Ammon's horn (tissue), 1 donor: Measurements from ENCODE around the gene PNLIPRP1.

Source experiments
- DNase-seq: peaks from one replicate; pipeline ENCODE4 v3.0.0-alpha.2; 2016; ENCODE audit warnings: low spot score

PNLIPRP1 gene

GRCh38 chr10:116590590-116591444 is at the start of gene PNLIPRP1:
TSS of gene PNLIPRP1 (plus strand) at chr10:116590959. CDS start at chr10:116591130, 171 bp downstream.
- DNase-seq, result no peak

GRCh38 chr10:116542007-116542677 is 48.6 kb upstream of the PNLIPRP1 start:
- no peak for DNase-seq

- DNase-seq, result no peak
These were observed 45.6 kb upstream of the PNLIPRP1 start for GRCh38 chr10:116545122-116545521.

GRCh38 chr10:116545756-116546155 is 45.0 kb upstream of the PNLIPRP1 start, which contains the start of gene PNLIP:
TSS of gene PNLIP (plus strand) at chr10:116545931. CDS start at chr10:116546093, 162 bp downstream.
- DNase-seq, result no peak

- DNase-seq, result no peak
These were observed 42.5 kb upstream of the PNLIPRP1 start for GRCh38 chr10:116548301-116548700.

GRCh38 chr10:116553378-116553980 is 37.3 kb upstream of the PNLIPRP1 start:
- DNase-seq, result no peak

- no peak for DNase-seq
These were observed 36.1 kb upstream of the PNLIPRP1 start for GRCh38 chr10:116554628-116555027.

- DNase-seq, result no peak
These were observed 34.9 kb upstream of the PNLIPRP1 start for GRCh38 chr10:116555880-116556279.

- no peak for DNase-seq
These were observed 33.4 kb upstream of the PNLIPRP1 start for GRCh38 chr10:116557305-116557880.

- DNase-seq, result no peak
These were observed 25.2 kb upstream of the PNLIPRP1 start for GRCh38 chr10:116565534-116565933.

GRCh38 chr10:116566932-116567331 is 23.8 kb upstream of the PNLIPRP1 start:
- no peak for DNase-seq

GRCh38 chr10:116567335-116567734 is 23.4 kb upstream of the PNLIPRP1 start:
- DNase-seq, result no peak

- DNase-seq, result no peak
These were observed 16.0 kb upstream of the PNLIPRP1 start for GRCh38 chr10:116574797-116575196.

GRCh38 chr10:116587878-116588591 is 2.7 kb upstream of the PNLIPRP1 start:
- DNase-seq, result no peak

- no peak for DNase-seq
These were observed 1.8 kb upstream of the PNLIPRP1 start for GRCh38 chr10:116588995-116589394.

GRCh38 chr10:116589926-116590325 is 833 bp upstream of the PNLIPRP1 start:
- no peak for DNase-seq

- no peak for DNase-seq
These were observed 2.5 kb downstream of the PNLIPRP1 start for GRCh38 chr10:116593139-116593740.

- DNase-seq, result no peak
These were observed 3.8 kb downstream of the PNLIPRP1 start for GRCh38 chr10:116594525-116595035.

- DNase-seq, result no peak
These were observed 5.3 kb downstream of the PNLIPRP1 start for GRCh38 chr10:116596062-116596461.

- no peak for DNase-seq
These were observed 6.8 kb downstream of the PNLIPRP1 start for GRCh38 chr10:116597543-116597942.

GRCh38 chr10:116598329-116598728 is 7.6 kb downstream of the PNLIPRP1 start:
- DNase-seq, result no peak
